WTC11 (cell line): ENCODE results near the gene HYAL2. TPM values are rescaled to one million over a fixed set of nuclear protein-coding genes. Genes with fewer than 3 reads are reported as not detected.

Source experiments
- ATAC-seq: fragments of 200-7000 bp; cut with Tn5 transposase; 2 replicates; pipeline ENCODE4 v1.10.0; 2021; ENCODE audit warnings: mild to moderate bottlenecking, moderate library complexity
- CTCF ChIA-PET: fragments of 300-600 bp; sonication (Branson Sonifier 250); formaldehyde crosslinking; loops from one replicate; lab custom pipeline; 2021; ENCODE audit warnings: antibody characterized with exemption; lab: Charles Lee
- POLR2A ChIA-PET: fragments of 350-600 bp; sonication (Branson Sonifier 250); formaldehyde crosslinking; loops from one replicate; lab custom pipeline; 2021; ENCODE audit warnings: antibody characterized with exemption; lab: Charles Lee
- DNase-seq: peaks from one replicate; pipeline ENCODE4 v3.0.0; 2021; ENCODE audit warnings: low spot score
- H3K27ac Mint-ChIP-seq: 2 replicates; pipeline ENCODE4 v1.8.0; 2021; ENCODE audit warnings: mixed read lengths
- H3K27me3 Mint-ChIP-seq: 2 replicates; pipeline ENCODE4 v1.8.0; 2021; ENCODE audit warnings: low read depth, mild to moderate bottlenecking, moderate library complexity, mixed read lengths
- H3K36me3 Mint-ChIP-seq: 2 replicates; pipeline ENCODE4 v1.8.0; 2021; ENCODE audit warnings: mixed read lengths
- H3K4me1 Mint-ChIP-seq: 2 replicates; pipeline ENCODE4 v1.8.0; 2022; ENCODE audit warnings: mixed read lengths
- H3K4me3 Mint-ChIP-seq: 2 replicates; pipeline ENCODE4 v1.8.0; 2021; ENCODE audit warnings: mild to moderate bottlenecking, moderate library complexity, mixed read lengths
- H3K9me3 Mint-ChIP-seq: 2 replicates; pipeline ENCODE4 v1.8.0; 2021; ENCODE audit warnings: mixed read lengths
- CREM ChIP-seq: sonication (generic); formaldehyde crosslinking; IDR thresholded peaks from 2 replicates; pipeline ENCODE4 v1.8.1; 2022; ENCODE audit warnings: mild to moderate bottlenecking, missing genetic modification reagents, moderate library complexity
- ELF4 ChIP-seq: sonication (generic); formaldehyde crosslinking; IDR thresholded peaks from 2 replicates; pipeline ENCODE4 v1.8.1; 2022; ENCODE audit warnings: low read depth, mild to moderate bottlenecking, moderate library complexity, missing genetic modification reagents
- GRHL2 ChIP-seq: fragments of 250-450 bp; sonication (Bioruptor Pico); IDR thresholded peaks from 2 replicates; pipeline ENCODE4 v1.8.0; 2022; ENCODE audit warnings: mild to moderate bottlenecking, moderate library complexity; ENCODE audit not compliant: insufficient replicate concordance, severe bottlenecking
- GTF2I ChIP-seq: fragments of 250-450 bp; sonication (Bioruptor Pico); conservative IDR thresholded peaks from 2 replicates; pipeline ENCODE4 v1.4.0; 2021; ENCODE audit warnings: mild to moderate bottlenecking
- HMGA2 ChIP-seq: fragments of 250-450 bp; sonication (Bioruptor Pico); IDR thresholded peaks from 2 replicates; pipeline ENCODE4 v1.4.0; 2021; ENCODE audit warnings: mild to moderate bottlenecking, moderate library complexity
- JUN ChIP-seq: sonication (generic); formaldehyde crosslinking; IDR thresholded peaks from 2 replicates; pipeline ENCODE4 v1.8.0; 2023; ENCODE audit warnings: mild to moderate bottlenecking, missing genetic modification reagents
- KAT7 ChIP-seq: sonication (generic); formaldehyde crosslinking; IDR thresholded peaks from 2 replicates; pipeline ENCODE4 v1.8.1; 2023; ENCODE audit warnings: missing genetic modification reagents, mild to moderate bottlenecking, borderline replicate concordance
- NFE2L1 ChIP-seq: sonication (generic); formaldehyde crosslinking; IDR thresholded peaks from 2 replicates; pipeline ENCODE4 v1.8.1; 2023; ENCODE audit warnings: missing genetic modification reagents
- NFYB ChIP-seq: sonication (generic); formaldehyde crosslinking; conservative IDR thresholded peaks from 2 replicates; pipeline ENCODE4 v1.8.0; 2022; ENCODE audit warnings: low read depth, missing genetic modification reagents
- NR2C2 ChIP-seq: sonication (generic); formaldehyde crosslinking; IDR thresholded peaks from 2 replicates; pipeline ENCODE4 v1.8.0; 2022; ENCODE audit warnings: mild to moderate bottlenecking, missing genetic modification reagents
- NR3C1 ChIP-seq: sonication (generic); formaldehyde crosslinking; conservative IDR thresholded peaks from 2 replicates; pipeline ENCODE4 v1.8.1; 2023; ENCODE audit warnings: low read depth, mild to moderate bottlenecking, missing genetic modification reagents
- OVOL2 ChIP-seq: fragments of 250-450 bp; sonication (Bioruptor Pico); IDR thresholded peaks from 2 replicates; pipeline ENCODE4 v1.9.0; 2021; ENCODE audit warnings: mild to moderate bottlenecking, borderline replicate concordance
- PRRX2 ChIP-seq: fragments of 250-450 bp; sonication (Bioruptor Pico); IDR thresholded peaks from 2 replicates; pipeline ENCODE4 v1.8.0; 2021; ENCODE audit warnings: mild to moderate bottlenecking
- RELA ChIP-seq: sonication (generic); formaldehyde crosslinking; IDR thresholded peaks from 2 replicates; pipeline ENCODE4 v1.8.1; 2022; ENCODE audit warnings: missing genetic modification reagents, mild to moderate bottlenecking, borderline replicate concordance
- SMAD4 ChIP-seq: sonication (generic); formaldehyde crosslinking; IDR thresholded peaks from 2 replicates; pipeline ENCODE4 v1.8.0; 2022; ENCODE audit warnings: mild to moderate bottlenecking, missing genetic modification reagents
- TCF7 ChIP-seq: sonication (generic); formaldehyde crosslinking; IDR thresholded peaks from 2 replicates; pipeline ENCODE4 v1.8.0; 2022; ENCODE audit warnings: mild to moderate bottlenecking, low read depth, missing genetic modification reagents, moderate library complexity
- TP53 ChIP-seq: sonication (generic); formaldehyde crosslinking; IDR thresholded peaks from 2 replicates; pipeline ENCODE4 v1.8.1; 2023; ENCODE audit warnings: mild to moderate bottlenecking, missing genetic modification reagents
- USF2 ChIP-seq: sonication (generic); formaldehyde crosslinking; IDR thresholded peaks from 2 replicates; pipeline ENCODE4 v1.8.1; 2023; ENCODE audit warnings: mild to moderate bottlenecking, missing genetic modification reagents, moderate library complexity
- ZNF138 ChIP-seq: sonication (generic); formaldehyde crosslinking; conservative IDR thresholded peaks from 2 replicates; pipeline ENCODE4 v1.8.1; 2022; ENCODE audit warnings: mild to moderate bottlenecking, moderate library complexity, missing genetic modification reagents
- ZNF219 ChIP-seq: sonication (generic); formaldehyde crosslinking; IDR thresholded peaks from 2 replicates; pipeline ENCODE4 v1.8.0; 2023; ENCODE audit warnings: missing genetic modification reagents, mild to moderate bottlenecking, borderline replicate concordance
- ZNF232 ChIP-seq: sonication (generic); formaldehyde crosslinking; IDR thresholded peaks from 2 replicates; pipeline ENCODE4 v1.8.0; 2022; ENCODE audit warnings: mild to moderate bottlenecking, missing genetic modification reagents
- ZNF396 ChIP-seq: fragments of 250-450 bp; sonication (Bioruptor Pico); IDR thresholded peaks from 2 replicates; pipeline ENCODE4 v1.8.0; 2021; ENCODE audit warnings: mild to moderate bottlenecking, moderate library complexity, borderline replicate concordance
- ZNF423 ChIP-seq: fragments of 250-450 bp; sonication (Bioruptor Pico); IDR thresholded peaks from 2 replicates; pipeline ENCODE4 v2.1.2; 2022; ENCODE audit warnings: mild to moderate bottlenecking, moderate library complexity
- total RNA-seq: library from RNA; stranded (reverse); gene quantifications from 3 replicates; pipeline ENCODE4 v1.2.3, GENCODE V29; 2021
- TF ChIP-seq, protein P1 (sequence below): sonication (generic); formaldehyde crosslinking; IDR thresholded peaks from 2 replicates; pipeline ENCODE4 v1.8.1; 2022; ENCODE audit warnings: mild to moderate bottlenecking, moderate library complexity, missing genetic modification reagents
- TF ChIP-seq, protein P2 (sequence below): sonication (generic); formaldehyde crosslinking; IDR thresholded peaks from 2 replicates; pipeline ENCODE4 v1.8.0; 2022; ENCODE audit warnings: mild to moderate bottlenecking, missing genetic modification reagents
- TF ChIP-seq, protein P3 (sequence below): sonication (generic); formaldehyde crosslinking; conservative IDR thresholded peaks from 2 replicates; pipeline ENCODE4 v1.8.1; 2022; ENCODE audit warnings: mild to moderate bottlenecking, missing genetic modification reagents
- TF ChIP-seq, protein P4 (sequence below): sonication (generic); formaldehyde crosslinking; IDR thresholded peaks from 2 replicates; pipeline ENCODE4 v1.8.0; 2023; ENCODE audit warnings: missing genetic modification reagents
- TF ChIP-seq, protein P5 (sequence below): sonication (generic); formaldehyde crosslinking; IDR thresholded peaks from 2 replicates; pipeline ENCODE4 v1.8.1; 2023; ENCODE audit warnings: mild to moderate bottlenecking, missing genetic modification reagents

Gene HYAL2
- total RNA-seq, 1 experiment from 2014 or later, result 58.0 TPM

GRCh38 chr3:50327943-50328691, 5.6 kb upstream of the HYAL2 start, which contains the start of gene TUSC2 (continued):
- TF ChIP-seq ZNF232 (CRISPR knock-in tag) (0 out of 2 replicates have a peak, but pooled peaks have one; percentile 50), HMGA2 (CRISPR knock-in tag) (no peak), ZNF396 (no peak), PRRX2 (CRISPR knock-in tag) (no peak), RELA (CRISPR knock-in tag) (no peak), GTF2I (CRISPR knock-in tag) (no peak), USF2 (CRISPR knock-in tag) (no peak), NR2C2 (CRISPR knock-in tag) (no peak), ELF4 (CRISPR knock-in tag) (no peak), NFE2L1 (CRISPR knock-in tag) (no peak), JUN (CRISPR knock-in tag) (no peak), NR3C1 (0 out of 2 replicates have a peak, but pooled peaks have one; percentile 81), NFYB (peak; percentile 97)
- TF ChIP-seq, protein P1, sequence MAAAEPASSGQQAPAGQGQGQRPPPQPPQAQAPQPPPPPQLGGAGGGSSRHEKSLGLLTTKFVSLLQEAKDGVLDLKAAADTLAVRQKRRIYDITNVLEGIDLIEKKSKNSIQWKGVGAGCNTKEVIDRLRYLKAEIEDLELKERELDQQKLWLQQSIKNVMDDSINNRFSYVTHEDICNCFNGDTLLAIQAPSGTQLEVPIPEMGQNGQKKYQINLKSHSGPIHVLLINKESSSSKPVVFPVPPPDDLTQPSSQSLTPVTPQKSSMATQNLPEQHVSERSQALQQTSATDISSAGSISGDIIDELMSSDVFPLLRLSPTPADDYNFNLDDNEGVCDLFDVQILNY (CRISPR knock-in tag), result 0 out of 2 replicates have a peak, but pooled peaks have one; percentile 49
- TF ChIP-seq, protein P2, sequence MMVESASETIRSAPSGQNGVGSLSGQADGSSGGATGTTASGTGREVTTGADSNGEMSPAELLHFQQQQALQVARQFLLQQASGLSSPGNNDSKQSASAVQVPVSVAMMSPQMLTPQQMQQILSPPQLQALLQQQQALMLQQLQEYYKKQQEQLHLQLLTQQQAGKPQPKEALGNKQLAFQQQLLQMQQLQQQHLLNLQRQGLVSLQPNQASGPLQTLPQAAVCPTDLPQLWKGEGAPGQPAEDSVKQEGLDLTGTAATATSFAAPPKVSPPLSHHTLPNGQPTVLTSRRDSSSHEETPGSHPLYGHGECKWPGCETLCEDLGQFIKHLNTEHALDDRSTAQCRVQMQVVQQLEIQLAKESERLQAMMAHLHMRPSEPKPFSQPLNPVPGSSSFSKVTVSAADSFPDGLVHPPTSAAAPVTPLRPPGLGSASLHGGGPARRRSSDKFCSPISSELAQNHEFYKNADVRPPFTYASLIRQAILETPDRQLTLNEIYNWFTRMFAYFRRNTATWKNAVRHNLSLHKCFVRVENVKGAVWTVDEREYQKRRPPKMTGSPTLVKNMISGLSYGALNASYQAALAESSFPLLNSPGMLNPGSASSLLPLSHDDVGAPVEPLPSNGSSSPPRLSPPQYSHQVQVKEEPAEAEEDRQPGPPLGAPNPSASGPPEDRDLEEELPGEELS, result 0 out of 2 replicates have a peak, but pooled peaks have one; percentile 21
- TF ChIP-seq, protein P3, sequence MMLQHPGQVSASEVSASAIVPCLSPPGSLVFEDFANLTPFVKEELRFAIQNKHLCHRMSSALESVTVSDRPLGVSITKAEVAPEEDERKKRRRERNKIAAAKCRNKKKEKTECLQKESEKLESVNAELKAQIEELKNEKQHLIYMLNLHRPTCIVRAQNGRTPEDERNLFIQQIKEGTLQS, result no peak
- TF ChIP-seq, protein P4, sequence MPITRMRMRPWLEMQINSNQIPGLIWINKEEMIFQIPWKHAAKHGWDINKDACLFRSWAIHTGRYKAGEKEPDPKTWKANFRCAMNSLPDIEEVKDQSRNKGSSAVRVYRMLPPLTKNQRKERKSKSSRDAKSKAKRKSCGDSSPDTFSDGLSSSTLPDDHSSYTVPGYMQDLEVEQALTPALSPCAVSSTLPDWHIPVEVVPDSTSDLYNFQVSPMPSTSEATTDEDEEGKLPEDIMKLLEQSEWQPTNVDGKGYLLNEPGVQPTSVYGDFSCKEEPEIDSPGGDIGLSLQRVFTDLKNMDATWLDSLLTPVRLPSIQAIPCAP, result no peak

DNA sequence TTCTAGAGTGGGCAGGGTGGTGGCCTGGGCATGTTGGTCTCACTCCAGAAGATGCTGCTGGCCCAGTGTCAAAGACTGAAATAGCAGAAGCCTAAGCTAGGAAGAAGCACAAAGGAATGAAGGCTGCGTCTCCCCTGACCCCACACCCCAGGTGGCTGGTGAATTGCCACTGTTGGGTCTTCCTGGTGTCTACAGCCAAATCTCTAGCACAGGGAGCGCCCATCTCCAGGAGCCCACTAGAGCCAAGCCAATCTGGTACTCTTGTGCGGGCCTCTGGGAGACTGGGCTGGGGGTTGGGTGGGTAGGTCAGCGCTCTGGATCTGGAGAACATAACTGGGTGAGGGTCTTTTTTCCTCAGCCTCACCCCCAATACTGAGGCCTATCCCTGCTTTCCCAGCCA, 4.6 kb upstream of the HYAL2 start:
- Mint-ChIP-seq H3K4me1 (peaks cover 30% of the 10 kb centered on the region), H3K27me3 (no peaks in the 10 kb centered on the region), H3K36me3 (peaks cover 26% of the 10 kb centered on the region), H3K4me3 (peak overlapping the region; percentile 84), H3K9me3 (no peaks in the 10 kb centered on the region), H3K27ac (no peak overlapping the region)
- CTCF ChIA-PET, result interaction anchor here (1.3 to 1.7 kb wide), 5 partner anchors 10 to 223 kb away, joined by 3 to 23 read pairs (median 10); partner anchors contain the start of gene HYAL1
- POLR2A ChIA-PET, result interaction anchor here (1.1 to 1.7 kb wide), 3 partner anchors 10 to 52 kb away, joined by 3 to 21 read pairs (median 3); partner anchors contain the start of gene HYAL1
- ATAC-seq (no peak), DNase-seq (no peak)
- no peak for TF ChIP-seq OVOL2
- TF ChIP-seq ZNF219 (CRISPR knock-in tag), result no peak
- TF ChIP-seq, protein P3, result no peak
- TF ChIP-seq ZNF138, result no peak
- no peak for TF ChIP-seq PRRX2 (CRISPR knock-in tag)
- TF ChIP-seq KAT7, result no peak
- TF ChIP-seq TCF7 (CRISPR knock-in tag), result no peak
- TF ChIP-seq TP53, result no peak
- no peak for TF ChIP-seq SMAD4 (CRISPR knock-in tag)
- TF ChIP-seq, protein P5, sequence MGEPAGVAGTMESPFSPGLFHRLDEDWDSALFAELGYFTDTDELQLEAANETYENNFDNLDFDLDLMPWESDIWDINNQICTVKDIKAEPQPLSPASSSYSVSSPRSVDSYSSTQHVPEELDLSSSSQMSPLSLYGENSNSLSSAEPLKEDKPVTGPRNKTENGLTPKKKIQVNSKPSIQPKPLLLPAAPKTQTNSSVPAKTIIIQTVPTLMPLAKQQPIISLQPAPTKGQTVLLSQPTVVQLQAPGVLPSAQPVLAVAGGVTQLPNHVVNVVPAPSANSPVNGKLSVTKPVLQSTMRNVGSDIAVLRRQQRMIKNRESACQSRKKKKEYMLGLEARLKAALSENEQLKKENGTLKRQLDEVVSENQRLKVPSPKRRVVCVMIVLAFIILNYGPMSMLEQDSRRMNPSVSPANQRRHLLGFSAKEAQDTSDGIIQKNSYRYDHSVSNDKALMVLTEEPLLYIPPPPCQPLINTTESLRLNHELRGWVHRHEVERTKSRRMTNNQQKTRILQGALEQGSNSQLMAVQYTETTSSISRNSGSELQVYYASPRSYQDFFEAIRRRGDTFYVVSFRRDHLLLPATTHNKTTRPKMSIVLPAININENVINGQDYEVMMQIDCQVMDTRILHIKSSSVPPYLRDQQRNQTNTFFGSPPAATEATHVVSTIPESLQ (CRISPR knock-in tag), result no peak
- TF ChIP-seq GRHL2 (CRISPR knock-in tag), result no peak
- no peak for TF ChIP-seq ZNF423 (CRISPR knock-in tag)
- TF ChIP-seq CREM, result no peak
- TF ChIP-seq NR3C1, result no peak
